NOMO-1 treated with dmso at 0.1 percent for 144 hours (cell line): ENCODE results near the gene DPH1.
"Not testable (repeated sequence)": the region's sequence is repeated elsewhere in the genome, so short reads cannot be mapped to it uniquely, and the experiment has no call there.

ENCODE experiments used
- DNase-seq: peaks from one replicate; lab custom pipeline; 2025; ENCODE audit not compliant: unreplicated experiment; lab: John Stamatoyannopoulos, UW

The DPH1 gene

DNA sequence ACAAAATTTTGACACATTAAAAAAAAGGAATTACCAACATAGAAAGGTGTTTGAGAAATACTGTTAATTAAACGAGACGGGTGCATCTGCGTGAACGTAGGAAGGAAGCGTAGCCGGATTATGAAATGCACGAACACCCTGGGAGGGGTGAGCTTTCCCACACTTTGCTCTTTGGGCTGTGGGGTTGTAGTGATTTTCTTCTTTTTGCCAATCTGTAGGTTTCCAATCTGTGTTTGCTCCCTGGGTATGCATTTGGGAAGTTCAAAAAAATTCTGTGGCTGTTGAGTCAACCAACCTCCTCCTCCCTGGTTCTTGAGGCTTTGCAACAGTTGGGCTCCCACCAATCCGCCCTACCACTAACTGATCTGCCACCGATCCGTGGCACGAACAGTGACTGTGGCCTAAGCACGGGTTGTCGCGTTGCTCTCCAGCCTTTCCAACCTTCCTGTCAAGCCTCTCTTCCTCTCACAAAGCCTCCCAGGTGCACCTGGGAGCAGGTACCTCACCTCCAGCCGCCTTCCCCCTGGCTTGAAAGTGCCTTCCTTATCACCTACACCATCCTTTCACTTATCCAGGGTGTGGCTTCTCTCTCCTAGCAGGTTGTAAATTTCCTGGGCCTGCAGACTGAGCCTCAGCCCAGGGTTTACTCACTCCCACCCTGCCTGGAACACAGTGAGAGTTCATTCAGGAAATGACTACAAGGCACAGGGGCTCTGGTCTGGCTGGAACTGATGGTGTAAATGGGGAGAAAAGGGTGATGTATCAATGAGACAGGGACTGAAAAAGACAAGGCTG is 21.4 kb upstream of the DPH1 start:
- DNase-seq = no peak

DNA sequence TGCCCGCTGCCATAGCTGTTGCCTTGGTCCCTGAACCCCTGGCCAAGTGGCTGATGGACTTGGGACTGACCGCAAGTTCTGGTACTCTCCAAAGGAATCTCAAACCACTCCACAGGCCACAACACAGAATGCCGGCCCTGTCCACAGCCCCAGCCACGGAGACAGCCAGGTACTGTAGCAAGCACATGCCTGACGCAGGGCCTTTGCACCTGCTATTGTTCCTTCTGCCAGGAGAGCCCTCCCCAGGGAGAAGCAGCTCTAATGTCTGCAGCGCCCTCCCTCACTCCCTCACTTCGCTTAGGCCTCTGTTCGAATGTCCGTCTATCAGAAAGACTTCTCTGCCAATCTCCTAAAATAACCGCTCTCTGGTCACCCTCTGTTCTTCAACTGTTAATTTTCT is 20.2 kb upstream of the DPH1 start:
- no peak for DNase-seq

DNA sequence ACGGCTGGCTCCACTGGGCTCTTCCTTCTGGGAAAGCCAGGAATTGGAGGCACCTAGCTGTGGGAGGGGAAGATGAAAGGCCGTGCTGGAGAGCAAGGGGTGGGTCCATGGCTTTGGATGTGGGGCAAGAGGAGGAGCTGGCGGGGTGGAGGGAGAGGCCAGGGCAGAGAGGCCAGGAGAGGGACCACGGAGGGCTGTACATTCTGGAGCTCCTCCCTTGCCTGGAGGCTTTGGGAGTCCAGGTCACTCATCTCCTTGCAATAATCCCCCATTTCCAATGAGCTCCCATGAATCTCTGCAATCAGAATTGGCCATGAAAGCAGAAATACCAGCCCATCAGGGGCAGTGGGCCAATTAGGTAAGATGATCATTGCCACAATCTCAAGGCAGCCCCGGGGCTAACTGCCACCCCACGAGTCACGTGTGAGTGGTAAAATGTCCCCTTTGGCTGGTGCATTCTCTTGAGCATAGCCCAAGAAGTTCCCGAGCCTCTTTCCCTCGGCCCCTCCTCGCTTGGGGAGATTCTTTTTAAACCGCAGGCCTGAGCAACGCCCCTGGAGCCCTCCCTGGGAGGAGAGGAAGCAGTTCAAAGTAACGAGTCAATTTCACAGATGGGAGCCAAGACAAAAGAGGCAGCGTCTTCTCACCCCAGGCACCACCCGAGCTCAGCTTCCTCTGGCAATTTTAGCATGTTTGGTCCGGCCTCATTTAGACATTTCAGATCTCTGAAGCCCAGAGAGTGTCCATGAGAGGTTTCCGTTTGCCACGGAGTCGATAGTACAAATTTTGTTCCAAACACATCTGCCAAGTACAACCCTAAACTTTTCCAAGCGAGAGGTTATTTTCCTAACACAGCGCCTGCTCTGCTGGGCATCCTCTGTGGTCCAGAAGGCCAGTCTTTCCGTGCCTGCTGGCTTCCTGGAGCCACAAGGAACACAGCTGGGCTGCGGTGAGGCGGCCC is 18.3 kb upstream of the DPH1 start:
- DNase-seq = no peak

DNA sequence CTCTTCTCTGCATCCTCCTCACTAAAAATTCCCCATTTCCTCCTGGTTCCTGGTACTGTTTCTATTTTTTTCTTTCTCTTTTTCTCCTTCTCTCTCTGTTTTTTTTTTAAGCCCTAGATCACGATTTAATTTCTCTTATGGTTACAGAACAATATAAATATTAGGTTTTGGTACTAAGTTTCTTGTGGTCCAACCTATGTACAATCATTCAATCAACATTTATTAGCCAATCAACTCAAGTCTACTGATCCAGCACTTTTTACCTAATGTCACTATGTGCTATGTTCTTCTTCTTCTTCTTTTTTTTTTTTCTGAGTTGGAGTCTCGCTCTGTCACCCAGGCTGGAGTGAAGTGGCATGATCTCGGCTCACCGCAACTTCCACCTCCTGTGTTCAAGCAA is 17.5 kb upstream of the DPH1 start:
- DNase-seq = no peak

DNA sequence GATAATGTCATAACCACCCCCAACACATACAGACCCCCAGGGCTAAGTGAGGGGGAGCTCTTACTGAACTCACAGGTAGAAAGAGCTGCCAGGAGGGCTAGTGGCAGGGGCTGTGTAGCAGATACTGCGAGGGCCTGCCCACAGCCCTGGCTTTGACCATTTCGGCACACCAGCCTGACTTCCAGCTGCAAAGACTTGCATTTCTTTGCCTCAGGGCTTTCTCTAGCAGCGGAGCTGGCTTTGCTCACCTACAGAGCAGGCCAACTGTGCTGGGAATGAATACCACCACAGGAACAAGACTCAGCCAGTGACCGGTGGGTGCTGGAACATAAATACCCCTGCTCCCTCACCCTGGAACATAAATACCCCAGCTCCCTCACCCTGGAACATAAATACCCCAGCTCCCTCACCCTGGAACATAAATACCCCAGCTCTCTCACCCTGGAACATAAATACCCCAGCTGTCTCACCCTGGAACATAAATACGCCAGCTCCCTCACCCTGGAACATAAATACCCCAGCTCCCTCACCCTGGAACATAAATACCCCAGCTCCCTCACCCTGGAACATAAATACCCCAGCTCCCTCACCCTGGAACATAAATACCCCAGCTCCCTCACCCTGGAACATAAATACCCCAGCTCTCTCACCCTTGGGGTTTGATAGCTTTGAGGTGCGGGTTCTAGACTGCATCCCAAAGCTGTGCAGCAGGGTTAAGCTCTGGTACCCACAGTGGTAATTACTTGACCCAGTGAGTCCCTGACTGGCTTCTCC is 16.5 kb upstream of the DPH1 start:
- not testable (repeated sequence) for DNase-seq

DNA sequence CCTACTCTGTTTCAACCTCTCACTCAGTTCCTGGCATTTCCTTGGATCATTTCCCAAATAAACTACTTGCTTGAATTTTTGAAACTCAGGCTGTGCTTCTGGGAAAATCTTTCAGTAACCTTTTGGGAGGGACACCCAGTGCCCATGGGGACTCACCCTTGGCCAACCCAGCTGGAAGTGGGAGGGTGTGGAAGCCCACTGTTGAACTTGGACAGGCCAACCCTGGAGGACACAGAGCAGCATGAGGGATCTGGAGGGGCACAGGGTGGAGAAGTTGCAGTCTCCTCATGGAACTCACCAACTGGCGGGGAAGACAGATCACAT is 16.0 kb upstream of the DPH1 start:
- no peak for DNase-seq

DNA sequence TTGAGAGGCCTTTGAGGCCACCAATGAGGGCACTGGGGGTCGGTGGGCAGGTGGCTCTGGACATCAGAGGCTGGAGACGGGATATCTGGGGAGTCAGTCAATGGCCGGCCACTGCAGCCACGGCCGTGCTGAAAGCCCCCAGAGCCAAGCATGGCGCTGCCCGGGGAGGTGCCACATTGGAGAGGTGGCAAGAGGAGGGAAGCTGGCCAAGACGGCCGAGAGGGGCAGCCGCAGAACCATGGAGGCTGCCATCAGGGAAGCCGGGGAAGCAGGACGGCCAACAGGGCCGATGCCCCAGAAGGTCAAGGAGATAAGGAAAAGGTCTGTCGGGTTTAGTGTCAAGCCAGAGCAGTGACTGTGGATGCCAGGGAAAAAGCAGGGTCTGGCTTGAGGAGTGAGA is 14.6 kb upstream of the DPH1 start:
- no peak for DNase-seq

DNA sequence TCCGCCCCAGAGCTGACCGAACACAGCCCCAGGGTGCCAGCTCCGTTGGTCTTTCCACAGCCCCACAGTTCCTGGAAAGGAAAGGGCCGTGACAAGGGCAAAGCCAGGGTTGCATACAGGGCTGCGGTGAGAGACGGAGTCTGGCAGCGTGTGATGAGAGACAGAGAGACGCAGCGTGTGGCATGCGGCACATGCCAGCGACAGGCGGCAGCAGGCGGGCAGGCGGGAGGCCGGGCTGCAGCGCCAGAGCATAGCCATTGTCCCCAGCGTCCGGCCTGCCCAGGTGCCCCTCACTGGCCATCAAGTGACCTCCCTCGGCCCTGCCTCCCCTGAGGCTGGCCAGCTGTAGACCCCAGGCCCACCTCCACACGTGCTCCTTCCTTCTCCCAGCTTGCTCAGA is 13.5 kb upstream of the DPH1 start:
- DNase-seq = no peak

DNA sequence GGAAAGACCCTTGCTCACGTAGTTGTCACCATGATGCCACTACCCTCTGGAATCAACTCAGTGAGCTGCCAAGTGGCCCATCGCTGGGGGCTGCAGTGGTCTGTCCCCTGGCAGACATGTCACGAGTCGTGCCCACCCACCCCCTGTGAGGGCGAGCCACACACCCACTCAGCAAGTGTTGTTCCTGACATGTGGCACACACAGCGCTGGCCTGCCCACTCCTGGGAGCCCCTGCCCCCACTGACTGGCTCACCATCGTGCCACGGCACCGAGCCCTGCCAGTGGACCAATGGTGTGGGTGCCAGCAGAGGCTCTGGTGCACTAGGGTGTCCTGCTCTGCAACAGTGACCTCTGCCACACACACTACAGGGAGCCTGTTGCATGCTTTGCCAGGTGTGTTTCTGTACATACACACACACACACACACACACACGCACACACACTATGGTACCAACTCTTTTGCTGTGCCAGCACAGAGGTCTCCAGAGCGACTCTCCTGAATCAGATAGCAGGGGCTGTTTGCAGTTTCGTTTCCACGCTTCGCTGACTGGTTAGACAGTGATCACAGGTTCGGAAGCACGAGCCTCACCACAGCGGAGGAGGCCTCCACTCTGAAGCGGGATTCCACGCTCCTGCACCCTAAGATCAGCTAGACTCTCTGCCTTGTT is 12.5 kb upstream of the DPH1 start:
- DNase-seq = no peak

DNA sequence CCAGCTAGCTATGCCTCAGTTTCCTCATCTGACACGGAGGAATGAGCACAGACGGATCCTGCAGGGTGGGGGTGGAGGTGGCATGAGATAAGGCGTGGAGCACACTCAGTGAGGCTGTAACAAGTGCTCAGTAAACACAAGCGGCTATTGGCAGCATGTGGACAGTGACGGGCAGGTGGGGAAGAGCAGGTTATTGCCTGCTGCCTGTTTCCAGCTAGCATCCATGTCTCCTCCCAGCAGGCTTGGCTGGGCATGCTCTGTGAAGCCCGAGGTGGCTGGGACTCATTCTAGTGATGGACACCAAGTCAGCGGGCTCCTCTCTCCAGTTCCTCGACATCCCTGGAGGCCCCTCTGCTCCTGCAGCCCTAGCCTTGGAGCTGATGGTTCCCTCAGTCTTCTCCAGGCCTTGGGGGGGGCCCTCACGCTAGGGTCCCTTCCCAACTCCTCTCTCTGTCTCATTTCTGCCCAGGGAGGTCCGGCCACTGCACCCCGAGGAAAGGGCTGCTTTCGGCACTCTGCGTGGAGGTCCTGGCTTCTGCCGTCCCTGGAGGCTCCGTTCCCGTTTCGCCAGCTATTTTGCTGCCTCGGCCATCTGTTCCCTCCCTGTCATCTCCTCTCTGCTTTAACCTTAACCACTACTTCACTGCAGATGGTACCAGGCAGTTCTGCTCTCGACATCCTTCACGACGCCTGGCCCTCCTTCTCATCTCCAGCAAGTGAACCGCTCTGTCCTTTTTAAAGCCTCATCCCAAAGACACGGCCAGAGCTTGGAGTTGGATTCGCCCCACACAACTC is 11.0 kb upstream of the DPH1 start:
- DNase-seq = no peak

DNA sequence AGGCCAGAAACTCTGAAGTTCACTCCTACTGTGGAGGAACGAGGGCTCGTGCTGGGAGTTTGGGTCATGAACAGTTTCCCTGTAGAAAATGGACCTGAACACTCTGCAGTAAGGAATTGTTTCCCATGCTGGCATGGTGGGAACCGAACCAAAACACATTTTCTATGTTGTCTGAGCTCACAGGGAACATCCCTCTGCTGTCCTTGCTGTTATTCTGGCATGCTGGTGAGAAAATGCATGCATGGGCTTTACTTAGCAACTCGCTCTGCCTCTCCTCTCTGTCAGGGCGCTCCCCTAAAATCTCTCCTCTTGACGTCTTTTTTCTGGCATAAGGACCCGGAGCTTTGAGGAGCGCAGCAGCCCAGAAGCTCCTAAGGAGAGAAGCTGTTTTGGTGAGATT is 10.2 kb upstream of the DPH1 start:
- DNase-seq = no peak

DNA sequence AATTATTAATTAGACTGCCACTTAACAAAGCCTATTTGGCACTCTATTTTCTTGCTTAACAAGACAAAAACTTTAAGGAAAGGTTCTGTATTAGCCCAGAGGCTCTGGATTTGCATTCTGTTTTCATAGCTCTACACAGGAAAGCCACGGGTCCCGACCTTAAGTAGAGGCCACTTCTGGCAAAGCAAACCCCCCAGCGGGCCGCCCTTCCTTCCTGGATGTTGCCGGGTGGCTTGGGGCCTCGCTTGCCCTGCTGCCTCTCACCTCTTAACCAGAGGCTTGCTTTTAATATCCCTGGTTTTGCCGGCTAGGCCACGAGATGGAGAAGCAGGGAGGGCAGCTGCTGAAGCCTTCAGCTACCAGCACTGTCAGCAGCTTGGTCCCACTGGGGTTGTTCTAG is 9.2 kb upstream of the DPH1 start:
- no peak for DNase-seq

DNA sequence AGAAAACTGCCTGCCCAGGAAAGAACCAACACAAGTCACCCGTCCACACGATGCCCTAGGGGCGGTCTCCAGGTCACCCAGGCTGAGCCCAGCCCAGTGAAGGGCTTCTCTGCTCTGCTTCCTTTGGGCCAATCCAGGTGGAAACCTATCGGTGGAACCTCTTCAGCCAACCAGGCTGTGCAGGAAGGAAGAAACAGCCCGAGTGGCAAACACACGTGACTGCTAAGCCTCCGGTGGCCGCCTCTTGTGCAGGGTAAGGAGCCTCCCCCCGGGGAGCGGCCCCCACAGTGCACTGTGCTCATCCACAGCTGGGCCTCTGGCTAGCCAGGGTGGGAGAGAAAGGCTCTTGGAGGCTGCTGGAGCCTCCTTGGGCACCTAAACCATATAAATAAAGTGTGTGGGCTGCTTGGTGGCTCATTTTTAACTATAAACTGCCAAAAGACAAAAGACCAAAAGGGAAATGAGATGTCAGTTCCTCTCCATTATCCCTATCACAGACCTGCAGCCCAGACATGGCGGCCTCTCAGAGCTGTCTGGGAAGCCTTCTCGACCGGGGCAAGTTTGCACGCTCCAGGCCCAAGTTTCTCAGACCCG is 7.2 kb upstream of the DPH1 start:
- DNase-seq = no peak

DNA sequence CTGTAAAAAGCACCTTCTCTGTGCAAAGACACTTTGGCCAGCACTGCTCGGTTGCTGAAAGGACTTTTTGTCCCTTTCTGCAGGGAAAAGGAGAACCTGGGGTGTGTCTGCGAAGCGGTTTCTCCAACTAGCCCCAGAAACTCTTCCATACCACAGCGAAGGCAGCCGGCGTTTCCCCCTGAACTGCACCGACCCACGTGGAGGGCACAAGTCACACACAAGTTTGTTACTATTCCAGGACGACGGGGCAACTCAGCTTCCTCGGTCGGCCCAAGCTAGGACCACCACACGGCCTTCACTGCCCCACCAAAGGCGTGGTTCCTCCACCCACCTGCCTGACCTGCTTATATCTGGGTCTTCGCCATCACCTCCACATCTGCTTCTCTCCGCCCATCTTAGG is 6.7 kb upstream of the DPH1 start:
- no peak for DNase-seq

DNA sequence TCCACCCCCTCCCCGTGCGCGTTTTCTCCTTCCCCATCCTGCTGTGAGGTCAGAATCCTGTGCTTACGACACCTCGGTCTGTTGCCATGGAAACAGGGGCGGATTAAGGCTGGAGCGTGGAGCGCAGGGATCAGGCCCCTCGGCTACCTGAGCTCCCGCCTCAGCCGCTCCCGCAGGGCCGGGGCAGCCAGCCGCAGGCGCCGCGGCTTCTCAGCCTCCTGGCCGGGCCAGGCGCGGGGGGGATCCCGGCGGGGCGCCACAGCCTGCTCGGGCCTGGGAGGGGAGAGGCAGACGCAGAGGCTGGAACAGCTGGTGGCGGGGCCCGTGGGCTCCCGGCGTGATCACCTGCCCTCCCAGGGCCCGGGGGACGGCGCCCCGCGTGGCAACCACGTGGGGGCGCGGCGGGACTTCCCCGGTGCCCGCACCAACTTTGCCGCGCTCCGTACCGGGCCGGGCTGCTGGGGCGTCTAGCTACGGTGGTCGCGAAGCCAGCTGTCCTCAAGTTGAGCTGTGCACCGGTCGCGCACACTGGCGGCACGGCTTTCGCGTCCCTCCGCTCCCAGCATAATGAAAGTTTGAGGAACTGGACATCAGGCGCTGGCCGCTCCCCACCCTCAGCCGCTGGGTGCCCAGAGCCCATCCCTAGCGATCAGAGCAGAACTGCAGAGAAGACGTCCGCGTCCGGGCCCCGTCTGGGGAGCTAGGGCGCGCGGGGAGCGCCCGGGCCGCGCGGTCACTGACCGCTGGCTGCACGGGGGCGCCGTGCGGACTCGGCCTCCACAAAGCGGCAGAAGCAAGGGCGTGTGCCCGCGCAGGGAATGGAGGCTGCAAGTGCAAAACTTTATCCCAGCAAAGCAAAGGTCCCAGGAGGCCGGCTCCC is 6.0 kb upstream of the DPH1 start:
- DNase-seq = no peak

DNA sequence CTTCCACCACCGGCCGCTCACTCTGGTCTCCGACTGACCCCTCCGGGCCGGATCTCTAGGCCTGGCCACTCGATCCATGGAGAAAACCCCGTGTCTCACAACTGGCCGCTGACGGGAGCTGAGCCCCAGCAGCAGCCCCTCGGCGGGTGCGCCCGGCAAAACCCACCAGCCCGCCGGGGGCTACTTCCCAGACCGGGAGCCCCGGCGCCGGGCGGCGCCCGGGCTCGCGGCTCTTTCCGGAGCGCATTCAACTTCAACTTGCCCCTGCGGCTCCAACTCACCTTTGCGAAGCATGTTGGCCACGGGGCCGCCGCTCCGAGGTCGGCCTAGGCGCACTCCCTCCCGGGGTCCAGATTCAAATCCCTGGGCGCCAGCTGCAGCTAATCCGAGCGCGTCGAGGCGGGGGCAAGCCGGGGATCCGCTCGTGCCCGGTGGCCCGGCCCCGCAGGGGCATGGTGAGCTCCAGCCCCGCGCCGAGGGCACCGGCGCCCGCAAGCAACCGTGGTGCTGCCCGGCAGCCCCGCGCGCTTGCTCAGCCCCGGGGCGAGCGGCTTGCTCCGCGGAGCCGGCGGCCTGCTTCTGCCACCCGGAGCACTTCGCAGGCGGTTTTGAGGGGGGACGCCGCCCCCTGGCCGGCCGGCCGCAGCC is 5.3 kb upstream of the DPH1 start:
- DNase-seq = no peak

DNA sequence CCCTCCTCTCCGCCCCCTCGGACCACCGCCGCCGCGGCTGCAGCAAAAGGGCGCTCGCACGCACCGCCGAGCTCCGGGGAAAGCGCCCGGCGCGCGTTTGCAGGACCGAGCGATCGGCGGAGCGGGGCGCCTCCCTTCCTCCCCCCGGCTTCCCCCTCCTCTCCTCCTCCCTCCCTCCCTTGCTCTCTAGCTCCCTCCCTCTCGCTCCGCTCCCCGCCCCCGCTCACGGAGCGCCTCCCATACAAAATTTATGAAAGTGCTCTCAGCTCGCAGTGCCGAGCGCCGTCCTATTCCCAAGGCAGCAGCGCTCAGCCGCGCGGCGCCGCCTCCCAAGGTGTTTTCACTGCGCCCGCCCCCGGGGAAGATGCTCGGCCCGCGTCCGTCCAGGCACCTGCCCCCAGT is 4.7 kb upstream of the DPH1 start, which contains the start of gene RTN4RL1:
RTN4RL1 (minus strand) TSS at position 115 of the 402 bp plus-strand sequence. CDS start 469 bp downstream, outside the sequence.
- peak; percentile 18 for DNase-seq

DNA sequence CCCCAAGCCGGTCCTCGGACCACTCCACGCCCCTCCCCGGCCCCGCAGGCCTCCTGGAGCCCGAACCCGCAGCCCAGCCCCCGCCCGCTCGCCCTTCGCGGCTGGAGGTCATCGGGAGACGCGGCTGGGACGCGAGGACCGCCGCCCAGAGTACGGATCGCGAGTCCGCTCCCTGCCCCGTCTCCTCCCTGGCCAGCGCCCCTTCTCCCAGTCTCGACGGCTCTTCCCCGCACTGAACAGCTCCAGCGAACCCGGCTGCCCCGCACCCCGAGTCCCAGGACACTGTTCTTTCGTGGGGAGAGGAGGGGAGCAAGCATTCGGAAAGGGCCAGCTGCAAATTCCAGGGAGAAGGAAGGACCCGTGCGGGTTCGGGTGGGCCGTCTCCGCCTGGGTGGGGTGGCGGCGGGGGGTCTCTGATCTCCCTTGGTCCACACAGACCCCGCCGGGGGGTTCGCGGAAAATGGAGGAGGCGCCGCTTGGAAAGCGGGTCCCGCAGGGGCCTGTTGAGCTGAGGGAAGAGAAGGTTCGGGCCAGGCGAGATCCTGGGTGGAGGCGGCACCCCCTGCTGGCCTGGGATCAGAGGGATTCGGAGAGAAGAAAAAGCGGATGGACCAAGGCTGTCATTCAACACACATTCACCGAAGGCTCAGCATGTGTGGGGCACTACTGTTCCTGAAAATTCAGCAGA is 4.2 kb upstream of the DPH1 start:
- no peak for DNase-seq
